GM11168 (cell line): ENCODE data around the gene DDX11.
"Not testable (repeated sequence)": the region's sequence is repeated elsewhere in the genome, so short reads cannot be mapped to it uniquely, and the experiment has no call there.

Source experiments
- in situ Hi-C: fragments of 300-500 bp; cut with MboI; formaldehyde crosslinking; loops from one replicate; pipeline ENCODE4 v1.12.0; 2022; ENCODE audit warnings: low sequenced_read_pairs; ENCODE audit not compliant: unreplicated experiment

Gene DDX11

GRCh38 chr12:31057671-31058070, 16.0 kb upstream of the DDX11 start:
- in situ Hi-C loops: no loop called here

DNA sequence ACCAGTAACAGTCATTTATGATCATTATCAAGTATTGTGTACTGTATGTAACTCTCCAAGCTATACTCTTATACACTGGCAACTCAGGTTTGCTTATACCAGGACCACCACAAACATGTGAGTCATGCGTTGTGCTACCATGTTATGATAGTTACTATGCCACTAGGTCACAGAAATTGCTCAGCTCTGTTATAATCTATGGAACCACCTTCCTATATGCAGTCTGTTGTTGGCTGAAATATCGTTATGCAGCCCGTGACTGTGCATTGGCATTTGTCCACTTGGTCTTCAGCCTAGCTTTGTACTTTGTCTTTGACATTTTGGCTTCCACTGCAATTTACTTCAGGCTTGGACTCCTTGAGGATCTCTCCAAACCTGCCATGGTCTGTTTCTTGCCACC, 7.5 kb upstream of the DDX11 start:
- in situ Hi-C loops: not testable (repeated sequence)

GRCh38 chr12:31067656-31068055, 6.0 kb upstream of the DDX11 start:
- in situ Hi-C loops: not testable (repeated sequence)

DNA sequence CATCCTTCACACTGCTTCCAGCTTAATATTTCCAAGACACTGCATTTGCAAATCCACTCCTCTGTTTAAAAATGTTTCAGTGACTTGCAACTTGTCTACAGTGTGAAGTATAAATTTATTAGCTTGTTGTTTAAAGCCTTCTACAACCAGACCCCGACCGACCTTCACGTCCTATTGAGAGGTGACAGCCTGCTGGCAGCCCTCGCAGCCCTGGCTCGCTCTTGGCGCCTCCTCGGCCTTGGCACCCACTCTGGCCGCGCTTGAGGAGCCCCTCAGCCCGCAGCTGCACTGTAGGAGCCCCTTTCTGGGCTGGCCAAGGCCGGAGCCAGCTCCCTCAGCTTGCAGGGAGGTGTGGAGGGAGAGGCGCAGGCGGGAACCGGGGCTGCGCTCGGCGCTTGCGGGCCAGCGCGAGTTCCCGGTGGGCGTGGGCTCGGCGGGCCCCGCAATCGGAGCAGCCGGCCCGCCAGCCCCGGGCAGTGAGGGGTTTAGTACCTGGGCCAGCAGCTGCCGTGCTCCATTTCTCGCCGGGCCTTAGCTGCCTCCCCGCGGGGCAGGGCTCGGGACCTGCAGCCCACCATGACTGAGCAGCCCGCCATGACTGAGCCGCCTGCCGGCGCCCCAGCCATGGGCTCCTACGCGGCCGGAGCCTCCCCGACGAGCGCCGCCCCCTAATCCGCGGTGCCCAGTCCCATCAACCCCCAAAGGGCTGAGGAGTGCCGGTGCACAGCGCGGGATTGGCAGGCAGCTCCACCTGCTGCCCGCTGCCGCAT, 2.5 kb upstream of the DDX11 start:
- in situ Hi-C loops: not testable (repeated sequence)

DNA sequence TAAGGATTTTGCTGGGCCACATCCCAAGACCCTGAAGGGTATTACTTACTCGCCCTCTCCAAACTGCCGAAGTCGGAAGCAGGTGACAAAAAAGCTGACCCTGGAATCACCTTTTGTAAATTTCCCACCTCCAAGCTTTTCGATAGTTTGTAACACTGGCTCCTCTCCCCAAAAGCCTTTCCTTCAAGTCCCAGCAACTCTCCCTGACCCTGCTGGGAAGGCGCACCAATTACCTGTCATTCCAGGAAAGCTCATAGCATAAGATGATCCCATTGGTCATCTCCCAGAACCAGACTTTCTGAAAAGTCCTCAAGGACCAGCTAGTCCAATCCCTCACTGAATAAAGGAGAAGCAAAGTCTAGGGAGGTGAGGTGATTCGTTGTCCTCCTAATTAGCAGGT, 698 bp upstream of the DDX11 start:
- in situ Hi-C loops: not testable (repeated sequence)

DNA sequence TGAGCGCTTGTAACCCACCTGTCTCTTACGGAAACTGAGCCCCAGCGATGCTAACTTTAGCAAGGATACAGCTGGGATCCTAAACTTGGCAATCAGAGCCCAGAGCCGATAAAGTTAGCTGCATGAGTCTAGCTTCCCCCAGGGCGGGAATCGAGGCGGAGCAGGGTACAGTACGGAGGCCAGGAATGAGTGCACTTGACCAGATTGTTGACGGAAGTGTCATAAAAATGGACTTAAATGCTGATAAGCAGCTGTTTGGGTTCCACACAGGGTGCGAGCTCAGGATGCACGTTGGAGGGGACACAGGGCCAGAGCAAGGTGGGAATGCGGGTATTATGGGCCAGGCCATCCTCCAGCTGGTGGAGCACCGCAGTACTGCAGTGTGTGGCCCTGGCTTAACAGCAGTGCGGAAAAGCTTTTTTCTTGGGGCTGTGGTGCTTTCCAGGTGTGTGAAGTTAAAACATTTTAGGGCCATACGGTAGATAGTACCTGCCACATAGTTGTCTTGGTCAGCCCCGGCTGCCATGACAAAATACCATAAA, 744 bp downstream of the DDX11 start:
- in situ Hi-C loops: not testable (repeated sequence)

- in situ Hi-C loops: not testable (repeated sequence)
Measured at GRCh38 chr12:31076150-31076549, 2.5 kb downstream of the DDX11 start.

GRCh38 chr12:31077095-31077494, 3.4 kb downstream of the DDX11 start:
- in situ Hi-C loops: not testable (repeated sequence)

GRCh38 chr12:31077998-31078397, 4.3 kb downstream of the DDX11 start:
- in situ Hi-C loops: not testable (repeated sequence)

- in situ Hi-C loops: not testable (repeated sequence)
Measured at GRCh38 chr12:31079421-31079820, 5.8 kb downstream of the DDX11 start.

DNA sequence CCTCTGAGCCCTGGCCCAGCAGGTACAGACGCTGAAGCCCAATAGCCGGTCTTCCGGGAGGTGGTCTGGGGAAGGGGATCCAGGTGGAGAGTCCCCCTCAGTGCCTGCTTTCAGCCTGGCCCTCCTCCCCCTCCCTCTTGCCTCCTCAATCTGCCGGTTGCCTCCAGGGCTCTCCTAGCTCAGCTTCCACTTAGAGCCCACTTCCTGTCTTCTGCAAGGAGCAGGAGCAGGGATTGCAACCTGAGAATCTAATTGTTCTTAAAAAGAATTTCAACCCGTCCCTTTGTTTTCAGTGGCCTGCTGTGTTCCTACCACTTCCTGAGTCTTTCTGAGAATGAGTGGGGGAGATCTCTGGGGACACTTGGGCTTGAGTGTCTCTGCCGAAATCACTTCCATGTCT, 6.6 kb downstream of the DDX11 start:
- in situ Hi-C loops: not testable (repeated sequence)

DNA sequence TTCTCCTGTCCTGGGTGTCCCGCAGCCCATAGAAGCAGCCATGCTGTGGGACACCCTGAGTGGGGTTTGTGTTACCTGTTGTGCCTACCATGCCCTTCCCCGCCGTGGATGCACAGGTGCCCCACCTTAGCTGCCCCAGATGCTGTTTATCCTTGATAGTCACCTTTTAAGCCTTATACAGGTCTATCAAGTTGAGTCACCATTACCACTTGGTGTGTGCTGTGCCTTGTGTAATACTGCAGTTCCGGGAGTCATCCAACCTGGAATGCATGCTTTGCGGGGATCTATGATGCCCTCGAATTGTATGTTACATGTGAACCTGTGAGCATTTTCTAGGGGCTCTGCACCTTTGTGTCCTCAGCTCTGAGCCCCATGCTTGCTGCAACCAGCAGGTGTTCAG, 7.6 kb downstream of the DDX11 start:
- in situ Hi-C loops: not testable (repeated sequence)

DNA sequence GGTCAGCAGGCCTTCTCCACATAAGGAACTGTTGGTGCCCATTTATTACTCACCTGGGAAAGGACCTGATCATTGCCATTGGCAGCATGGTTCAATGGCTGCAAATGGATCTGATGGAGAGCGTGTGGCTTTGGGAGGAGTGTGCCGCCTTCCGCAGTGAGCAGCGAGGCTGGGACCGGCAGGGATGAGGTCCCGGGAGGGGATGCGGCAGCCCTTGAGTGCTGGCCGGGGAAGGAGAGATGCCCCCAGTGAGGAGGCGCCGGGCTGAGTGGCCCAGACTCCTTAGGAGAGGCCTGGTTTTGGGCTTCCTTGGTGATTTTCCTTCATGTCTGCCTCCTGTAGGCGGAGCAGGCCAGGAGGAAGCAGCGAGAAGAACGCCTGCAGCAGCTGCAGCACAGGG, 10.6 kb downstream of the DDX11 start:
- in situ Hi-C loops: not testable (repeated sequence)

DNA sequence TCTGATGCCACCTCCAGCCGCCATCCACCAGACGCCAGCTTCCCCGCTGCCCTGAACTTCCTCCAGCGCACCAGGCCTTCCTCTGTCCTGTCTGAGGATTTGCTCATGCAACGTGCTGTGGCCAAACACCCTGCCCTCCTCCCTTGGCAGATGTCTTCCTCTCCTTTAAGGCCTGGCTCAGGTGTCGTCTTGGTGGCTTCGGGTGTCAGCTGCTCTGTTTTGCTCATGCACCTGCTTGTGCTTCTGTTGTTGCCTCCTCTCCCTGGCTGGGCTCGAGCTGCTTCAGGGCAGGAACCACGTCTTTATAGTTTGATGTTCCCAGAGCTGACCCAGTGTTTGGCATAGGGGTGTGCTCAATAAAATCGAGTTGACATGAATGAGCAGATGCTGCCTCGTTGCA, 12.4 kb downstream of the DDX11 start:
- in situ Hi-C loops: not testable (repeated sequence)

DNA sequence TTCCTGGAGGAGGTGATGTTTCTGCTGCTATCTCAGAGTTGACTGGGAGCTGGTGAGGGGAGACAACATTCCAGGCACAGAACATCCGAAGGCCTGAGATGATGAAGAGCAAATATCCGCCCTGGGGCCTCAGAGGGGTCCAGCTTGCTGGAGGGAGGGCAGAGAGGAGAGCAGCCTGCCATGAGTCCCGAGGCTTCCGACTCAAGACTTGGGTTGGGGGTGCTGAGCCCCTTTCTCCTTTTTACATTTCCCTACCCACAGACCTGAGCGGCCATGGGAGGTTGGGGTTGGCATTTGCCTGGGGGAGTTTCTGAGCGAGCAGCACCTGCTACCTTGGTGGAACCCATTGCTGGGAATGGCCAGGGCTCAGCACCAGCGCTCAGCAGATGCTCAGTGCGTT, 13.8 kb downstream of the DDX11 start:
- in situ Hi-C loops: not testable (repeated sequence)

- in situ Hi-C loops: not testable (repeated sequence)
Measured at GRCh38 chr12:31087956-31088355, 14.3 kb downstream of the DDX11 start.

- in situ Hi-C loops: no loop called here
Measured at GRCh38 chr12:31089072-31089471, 15.4 kb downstream of the DDX11 start.

- in situ Hi-C loops: not testable (repeated sequence)
Measured at GRCh38 chr12:31091629-31092028, 18.0 kb downstream of the DDX11 start.

DNA sequence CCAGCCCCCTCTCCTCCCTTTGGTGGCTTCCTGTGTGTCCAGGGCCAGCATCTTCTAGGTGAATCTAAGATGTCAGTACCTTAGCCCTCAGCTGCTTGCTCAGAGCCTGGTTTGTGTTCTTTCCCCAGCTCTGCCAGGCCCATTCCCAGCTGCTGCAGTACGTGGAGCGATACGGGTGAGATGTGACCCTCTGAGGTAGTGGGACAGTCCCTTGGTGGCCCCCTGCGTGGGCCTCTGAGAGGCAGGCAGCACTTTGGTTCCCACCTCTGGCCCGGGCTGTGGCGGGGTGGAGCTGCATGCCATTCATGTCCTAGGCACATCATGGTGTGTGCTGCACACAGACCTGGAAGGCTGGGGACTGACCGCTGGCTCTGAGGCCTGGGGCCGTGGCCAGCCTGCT, 19.1 kb downstream of the DDX11 start:
- in situ Hi-C loops: not testable (repeated sequence)

DNA sequence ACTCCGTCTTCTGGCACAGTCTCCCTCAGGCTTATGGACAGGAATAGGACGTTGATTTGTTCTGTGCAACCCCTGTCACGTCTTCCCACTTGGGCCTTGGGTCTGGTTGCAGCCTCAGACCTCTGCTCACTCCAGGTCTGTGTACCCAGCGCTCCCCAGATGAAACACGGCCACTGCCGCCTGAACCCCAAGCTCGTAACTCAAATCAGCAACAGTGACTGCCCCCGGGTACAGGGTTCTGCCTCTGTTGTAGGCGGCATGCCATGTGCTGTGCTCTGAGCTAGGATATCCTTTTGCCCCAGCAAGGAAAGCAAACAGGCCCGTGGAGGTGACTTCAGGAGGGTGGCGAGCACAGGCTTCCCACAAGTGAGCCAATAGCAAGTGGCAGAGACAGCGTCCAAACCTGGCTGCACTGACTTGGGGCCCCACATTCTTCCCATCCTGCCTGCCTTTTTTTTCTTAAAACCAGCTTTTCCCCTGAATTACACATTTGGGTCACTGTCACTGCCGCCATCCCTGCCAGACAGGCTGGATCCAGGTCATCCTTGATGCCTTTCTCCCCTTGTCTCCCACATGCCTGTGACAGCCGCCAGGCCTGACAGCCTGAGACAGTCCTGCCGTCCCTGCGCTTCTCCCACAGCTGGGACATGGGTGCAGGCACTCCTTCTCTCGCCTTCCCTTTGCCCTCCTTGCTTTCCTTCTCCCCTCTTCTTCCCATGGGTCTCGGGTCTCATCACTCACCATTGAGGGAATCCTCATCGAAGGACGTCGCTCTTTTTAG, 21.6 kb downstream of the DDX11 start:
- in situ Hi-C loops: not testable (repeated sequence)
